OCI-LY7 (cell line): Measurements from ENCODE around the gene INPP5F.

Experiments used
- CTCF ChIP-seq: fragments of 200-600 bp; sonication (generic); conservative IDR thresholded peaks from 2 replicates; pipeline ENCODE4 v1.5.1; 2014; ENCODE audit warnings: mild to moderate bottlenecking, antibody characterized with exemption, low read length, moderate library complexity, mixed read lengths
- EZH2phosphoT487 ChIP-seq: fragments of 200-600 bp; sonication (generic); IDR thresholded peaks from 2 replicates; pipeline ENCODE4 v1.6.1; 2018; ENCODE audit warnings: low read depth, borderline replicate concordance, mild to moderate bottlenecking, mixed run types, antibody characterized with exemption, low read length, moderate library complexity, mixed read lengths

DNA sequence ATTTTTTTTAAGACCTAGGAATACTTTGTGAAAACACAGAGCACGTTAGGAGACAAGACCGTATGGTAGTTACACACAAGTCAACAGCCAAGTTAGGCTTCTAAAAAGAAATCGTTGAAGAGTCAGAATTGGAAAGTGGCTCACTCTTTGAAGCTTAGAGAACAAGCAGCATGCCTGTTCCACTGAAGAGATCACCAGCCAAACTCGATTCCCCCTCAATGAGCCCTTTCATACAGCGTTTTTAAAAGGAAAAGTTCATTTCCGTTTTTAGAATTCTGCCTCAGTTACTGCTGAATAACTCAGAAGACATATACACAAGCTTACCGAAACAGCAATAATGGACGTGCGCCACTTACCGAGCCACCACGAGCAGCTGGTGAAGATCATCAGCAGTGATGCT is 105.8 kb downstream of the INPP5F start:
- TF ChIP-seq CTCF (no peak), EZH2phosphoT487 (no peak)
